Measurements from ENCODE around the gene ATXN2L.

Gene ATXN2L

DNA sequence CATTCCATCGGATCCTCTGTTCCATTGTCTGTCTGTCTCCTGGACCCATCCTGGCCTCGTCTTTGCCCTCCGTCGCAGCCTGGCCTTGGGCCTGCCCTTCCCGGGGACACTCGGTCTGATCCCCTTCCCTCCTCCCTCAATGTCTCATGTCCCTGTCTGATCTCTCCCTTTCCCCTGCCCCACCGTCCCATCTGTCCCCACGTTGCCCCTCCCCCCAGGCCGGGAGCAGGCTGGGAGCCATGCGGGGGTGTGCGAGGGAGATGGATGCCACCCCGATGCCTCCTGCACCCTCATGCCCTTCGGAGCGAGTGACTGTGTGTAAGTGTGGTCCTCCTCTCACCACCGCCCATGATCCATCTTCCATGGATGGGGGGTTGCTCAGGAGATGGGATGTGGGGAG lies 50.2 kb downstream of the ATXN2L start:
- no peaks in the 10 kb centered on the region for H3K9me3 Mint-ChIP-seq
- H3K27me3 Mint-ChIP-seq, result peaks cover 5% of the 10 kb centered on the region
- intact Hi-C loops (cut with micrococcal nuclease), result loop anchor here (5.0 kb wide), 1 partner anchor 74 kb away; no protein-coding TSS in a partner anchor
- no peak overlapping the region for H3K27ac Mint-ChIP-seq
- peaks cover 15% of the 10 kb centered on the region for H3K4me1 Mint-ChIP-seq (ENCODE audit: low read depth)
- peaks cover 79% of the 10 kb centered on the region for H3K36me3 Mint-ChIP-seq (ENCODE audit: low read depth)
- no peak overlapping the region for H3K4me3 Mint-ChIP-seq

GRCh38 chr16:28873543-28874201 lies 50.9 kb downstream of the ATXN2L start:
- H3K27me3 Mint-ChIP-seq, result peaks cover 11% of the 10 kb centered on the region
- H3K27ac Mint-ChIP-seq, result no peak overlapping the region
- peaks cover 74% of the 10 kb centered on the region for H3K36me3 Mint-ChIP-seq (ENCODE audit: low read depth)
- H3K4me3 Mint-ChIP-seq, result no peak overlapping the region
- H3K9me3 Mint-ChIP-seq, result no peaks in the 10 kb centered on the region
- intact Hi-C loops (cut with micrococcal nuclease), result loop anchor here (5.0 kb wide), 1 partner anchor 74 kb away; no protein-coding TSS in a partner anchor
- peaks cover 15% of the 10 kb centered on the region for H3K4me1 Mint-ChIP-seq (ENCODE audit: low read depth)

- peaks cover 67% of the 10 kb centered on the region for H3K36me3 Mint-ChIP-seq (ENCODE audit: low read depth)
- no peaks in the 10 kb centered on the region for H3K9me3 Mint-ChIP-seq
- H3K27ac Mint-ChIP-seq, result no peak overlapping the region
- H3K27me3 Mint-ChIP-seq, result peaks cover 17% of the 10 kb centered on the region
- H3K4me1 Mint-ChIP-seq (ENCODE audit: low read depth), result peaks cover 20% of the 10 kb centered on the region
- intact Hi-C loops (cut with micrococcal nuclease), result loop anchor here (5.0 kb wide), 1 partner anchor 73 kb away; no protein-coding TSS in a partner anchor
- no peak overlapping the region for H3K4me3 Mint-ChIP-seq
Observed at GRCh38 chr16:28874406-28874805, 51.6 kb downstream of the ATXN2L start.

- H3K27ac Mint-ChIP-seq, result no peak overlapping the region
Observed at GRCh38 chr16:28875134-28876018, 52.6 kb downstream of the ATXN2L start.

DNA sequence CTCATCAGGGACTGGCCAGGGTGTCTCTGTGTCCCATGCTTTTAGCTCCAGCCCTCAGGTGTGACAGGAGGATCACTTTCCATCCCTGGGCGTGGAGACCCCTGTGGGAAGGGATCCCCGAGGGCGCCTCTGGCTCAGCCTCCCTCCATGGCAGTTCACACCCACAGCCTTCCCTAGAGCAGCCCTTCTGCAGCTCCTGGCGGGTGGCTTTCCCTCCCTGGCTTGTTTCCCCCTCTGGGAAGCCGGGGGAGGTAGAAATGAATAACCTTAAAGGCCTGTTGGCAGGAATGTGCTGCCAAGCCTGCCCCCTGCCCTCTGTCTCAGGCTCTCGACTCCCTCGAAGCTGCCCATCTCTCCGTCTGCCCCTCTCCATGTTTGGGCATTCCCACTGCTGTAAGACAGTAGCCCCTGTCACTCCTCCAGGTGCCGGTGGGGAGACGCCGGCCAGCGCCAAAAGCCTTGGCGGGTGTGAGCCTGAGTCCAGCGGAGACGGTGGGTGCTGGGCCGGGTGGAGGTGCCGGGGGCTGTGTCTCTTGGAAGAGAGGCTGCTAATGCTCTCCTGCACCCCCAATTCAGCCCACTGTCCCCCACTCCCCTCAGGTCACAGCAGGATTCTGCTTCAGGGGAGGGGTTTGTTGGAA lies 53.3 kb downstream of the ATXN2L start:
- H3K27ac Mint-ChIP-seq, result no peak overlapping the region
- intact Hi-C loops (cut with micrococcal nuclease), result no loop called here
- H3K27me3 Mint-ChIP-seq, result peaks cover 30% of the 10 kb centered on the region
- H3K4me3 Mint-ChIP-seq, result no peak overlapping the region
- peaks cover 50% of the 10 kb centered on the region for H3K36me3 Mint-ChIP-seq (ENCODE audit: low read depth)
- H3K4me1 Mint-ChIP-seq (ENCODE audit: low read depth), result peaks cover 34% of the 10 kb centered on the region
- H3K9me3 Mint-ChIP-seq, result no peaks in the 10 kb centered on the region

More at GRCh38 chr16:28875134-28876018, 52.6 kb downstream of the ATXN2L start:
- Mint-ChIP-seq H3K4me1 (ENCODE audit: low read depth) (peaks cover 26% of the 10 kb centered on the region), H3K4me3 (no peak overlapping the region), H3K9me3 (no peaks in the 10 kb centered on the region), H3K27me3 (peaks cover 22% of the 10 kb centered on the region), H3K36me3 (ENCODE audit: low read depth) (peaks cover 57% of the 10 kb centered on the region)
- intact Hi-C loops (cut with micrococcal nuclease), result no loop called here

GRCh38 chr16:28876973-28877654 lies 54.3 kb downstream of the ATXN2L start:
- intact Hi-C loops (cut with micrococcal nuclease), result no loop called here
- Mint-ChIP-seq H3K4me1 (ENCODE audit: low read depth) (peaks cover 34% of the 10 kb centered on the region), H3K36me3 (ENCODE audit: low read depth) (peaks cover 40% of the 10 kb centered on the region), H3K27me3 (peaks cover 33% of the 10 kb centered on the region), H3K9me3 (no peaks in the 10 kb centered on the region), H3K4me3 (no peak overlapping the region), H3K27ac (peak overlapping the region; percentile 24)

GRCh38 chr16:28877655-28878000 lies 54.8 kb downstream of the ATXN2L start:
- Mint-ChIP-seq H3K36me3 (ENCODE audit: low read depth) (peaks cover 35% of the 10 kb centered on the region), H3K27ac (no peak overlapping the region), H3K27me3 (peaks cover 34% of the 10 kb centered on the region), H3K4me1 (ENCODE audit: low read depth) (peaks cover 34% of the 10 kb centered on the region), H3K9me3 (no peaks in the 10 kb centered on the region), H3K4me3 (no peak overlapping the region)
- intact Hi-C loops (cut with micrococcal nuclease), result no loop called here

DNA sequence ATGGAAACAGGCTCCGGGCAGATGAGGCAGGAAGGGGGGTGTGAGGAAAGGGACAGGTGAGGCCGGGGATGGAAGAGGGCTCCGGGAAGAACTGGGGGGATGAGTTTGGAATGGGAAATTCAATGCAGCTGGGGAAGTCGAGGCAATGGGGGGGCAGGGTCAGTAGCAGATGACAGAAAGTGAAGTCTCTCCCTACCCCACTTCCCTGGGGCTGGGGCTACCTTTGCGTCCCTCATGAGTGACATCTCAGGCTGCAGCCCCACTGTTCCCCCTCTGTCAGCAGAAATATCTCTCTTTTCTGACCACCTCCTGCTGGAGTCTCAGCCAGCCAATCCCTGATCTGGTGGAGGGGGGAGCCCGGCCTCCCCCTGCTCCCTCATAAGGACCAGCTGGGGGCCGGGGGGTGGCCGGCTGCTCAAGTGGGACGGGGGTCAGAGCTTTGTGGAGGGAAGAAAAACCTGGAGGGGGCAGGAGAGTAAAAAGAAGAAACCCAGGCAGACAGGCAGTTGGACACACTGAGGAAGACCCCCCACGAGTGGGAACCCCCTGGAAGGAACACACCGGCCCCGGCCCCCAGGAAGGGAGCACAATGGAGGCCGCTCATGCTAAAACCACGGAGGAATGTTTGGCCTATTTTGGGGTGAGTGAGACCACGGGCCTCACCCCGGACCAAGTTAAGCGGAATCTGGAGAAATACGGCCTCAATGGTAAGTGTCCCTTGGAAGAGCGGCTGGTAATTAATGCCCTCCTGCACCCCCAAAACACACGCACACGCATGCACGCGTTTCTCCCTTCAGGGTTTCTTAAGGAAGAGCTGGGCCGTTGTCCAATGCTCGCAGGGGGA lies 55.5 kb downstream of the ATXN2L start, which contains the start of gene ATP2A1:
ATP2A1 (plus strand) TSS at position 406 of the 844 bp plus-strand sequence; CDS start at position 590, 184 bp downstream.
- H3K27me3 Mint-ChIP-seq, result peaks cover 34% of the 10 kb centered on the region
- peaks cover 34% of the 10 kb centered on the region for H3K4me1 Mint-ChIP-seq (ENCODE audit: low read depth)
- peak within 1 kb of the TSS; percentile 76 for H3K4me3 Mint-ChIP-seq
- peak within 1 kb of the TSS; percentile 50 for H3K27ac Mint-ChIP-seq
- no peaks in the 10 kb centered on the region for H3K9me3 Mint-ChIP-seq
- peaks cover 28% of the 10 kb centered on the region for H3K36me3 Mint-ChIP-seq (ENCODE audit: low read depth)
- intact Hi-C loops (cut with micrococcal nuclease), result no loop called here

DNA sequence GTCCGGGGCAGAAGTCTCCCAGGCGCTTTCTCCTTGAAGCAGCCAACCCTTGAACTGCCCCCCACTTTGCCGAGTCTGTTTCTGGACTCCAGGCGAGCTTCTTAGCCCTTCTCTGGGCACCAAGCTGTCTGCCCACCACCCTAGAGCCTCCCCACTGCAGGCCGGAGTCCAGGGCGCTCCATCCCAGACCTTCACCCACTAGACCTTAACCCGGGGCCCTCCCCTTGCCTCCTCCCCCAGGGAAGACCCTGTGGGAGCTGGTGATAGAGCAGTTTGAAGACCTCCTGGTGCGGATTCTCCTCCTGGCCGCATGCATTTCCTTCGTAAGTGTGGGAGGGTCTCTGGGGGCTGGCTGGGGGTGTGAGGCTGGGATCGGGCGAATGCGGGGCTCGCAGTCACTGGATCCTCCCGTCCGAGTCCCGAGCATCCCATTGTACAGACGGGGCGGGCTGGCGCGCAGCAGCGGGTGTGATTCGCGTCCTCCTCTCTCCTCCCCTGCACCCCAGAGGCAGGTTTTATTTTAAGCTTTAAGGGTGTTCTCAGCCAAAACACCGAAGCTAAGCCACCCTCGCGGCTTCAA lies 56.6 kb downstream of the ATXN2L start:
- Mint-ChIP-seq H3K9me3 (no peaks in the 10 kb centered on the region), H3K4me3 (peak overlapping the region; percentile 76), H3K4me1 (ENCODE audit: low read depth) (peaks cover 34% of the 10 kb centered on the region), H3K27me3 (peaks cover 38% of the 10 kb centered on the region), H3K36me3 (ENCODE audit: low read depth) (peaks cover 18% of the 10 kb centered on the region), H3K27ac (peak overlapping the region; percentile 50)
- intact Hi-C loops (cut with micrococcal nuclease), result no loop called here

GRCh38 chr16:28879841-28880588 lies 57.2 kb downstream of the ATXN2L start:
- intact Hi-C loops (cut with micrococcal nuclease), result no loop called here
- Mint-ChIP-seq H3K4me3 (peak overlapping the region; percentile 76), H3K4me1 (ENCODE audit: low read depth) (peaks cover 34% of the 10 kb centered on the region), H3K9me3 (no peaks in the 10 kb centered on the region), H3K27ac (peak overlapping the region; percentile 50), H3K36me3 (ENCODE audit: low read depth) (peaks cover 13% of the 10 kb centered on the region), H3K27me3 (peaks cover 38% of the 10 kb centered on the region)

GRCh38 chr16:28880589-28880915 lies 57.8 kb downstream of the ATXN2L start:
- peaks cover 34% of the 10 kb centered on the region for H3K4me1 Mint-ChIP-seq (ENCODE audit: low read depth)
- peaks cover 38% of the 10 kb centered on the region for H3K27me3 Mint-ChIP-seq
- peak overlapping the region; percentile 76 for H3K4me3 Mint-ChIP-seq
- intact Hi-C loops (cut with micrococcal nuclease), result no loop called here
- H3K36me3 Mint-ChIP-seq (ENCODE audit: low read depth), result peaks cover 8% of the 10 kb centered on the region
- H3K9me3 Mint-ChIP-seq, result no peaks in the 10 kb centered on the region
- H3K27ac Mint-ChIP-seq, result no peak overlapping the region

DNA sequence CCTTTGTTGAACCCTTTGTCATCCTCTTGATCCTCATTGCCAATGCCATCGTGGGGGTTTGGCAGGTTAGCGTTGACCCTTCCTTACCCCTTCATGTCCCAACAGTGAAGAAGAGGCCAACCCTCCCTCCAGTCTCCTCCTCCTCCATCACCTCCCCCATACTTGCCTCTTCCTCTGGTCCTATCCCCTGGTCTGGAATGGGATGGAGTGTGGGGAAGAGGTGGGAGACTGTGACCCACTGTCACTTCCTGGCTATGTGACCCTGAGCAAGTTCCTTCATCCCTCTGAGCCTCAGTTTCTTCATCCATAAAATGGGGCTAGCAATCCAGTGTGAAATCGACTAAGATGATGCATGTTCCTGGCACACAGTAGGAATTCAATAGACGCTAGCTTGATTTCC lies 58.2 kb downstream of the ATXN2L start:
- no peaks in the 10 kb centered on the region for H3K9me3 Mint-ChIP-seq
- H3K4me3 Mint-ChIP-seq, result peak overlapping the region; percentile 33
- H3K4me1 Mint-ChIP-seq (ENCODE audit: low read depth), result peaks cover 34% of the 10 kb centered on the region
- H3K36me3 Mint-ChIP-seq (ENCODE audit: low read depth), result peaks cover 6% of the 10 kb centered on the region
- intact Hi-C loops (cut with micrococcal nuclease), result no loop called here
- H3K27ac Mint-ChIP-seq, result no peak overlapping the region
- peaks cover 38% of the 10 kb centered on the region for H3K27me3 Mint-ChIP-seq
